GM12878 (cell line): ENCODE measurements around the gene PDIA5.

ENCODE experiments used
- EP300 ChIP-seq, 2 experiments: fragments of 150-350 bp in 1 of 2; IDR thresholded peaks; 2 replicates each; pipeline ENCODE4 v1.6.1; 2011 to 2012; ENCODE audit warnings: low read depth in 2 of 2, low read length in 2 of 2, borderline replicate concordance in 1 of 2, improper control_type of control experiment in 1 of 2, inconsistent platforms in 1 of 2; ENCODE audit not compliant: control insufficient read depth in 1 of 2
- ETV6 ChIP-seq, 2 experiments: fragments of 450-650 bp in 1 of 2; IDR thresholded peaks in 1 of 2; conservative IDR thresholded peaks in 1 of 2; 2 replicates each; pipeline ENCODE4 v1.6.1; 2014; ENCODE audit warnings: antibody characterized with exemption in 1 of 2, borderline replicate concordance in 1 of 2, low read depth in 1 of 2, mild to moderate bottlenecking in 1 of 2, moderate library complexity in 1 of 2
- POLR2A ChIP-seq: IDR thresholded peaks from 2 replicates; pipeline ENCODE4 v1.6.1; 2011; ENCODE audit warnings: low read depth, mild to moderate bottlenecking, low read length
- SMARCA5 ChIP-seq: fragments of 450-650 bp; IDR thresholded peaks from 2 replicates; pipeline ENCODE4 v1.6.1; 2017; ENCODE audit warnings: mild to moderate bottlenecking
- ZNF24 ChIP-seq: fragments of 450-650 bp; IDR thresholded peaks from 2 replicates; pipeline ENCODE4 v1.6.1; 2017; ENCODE audit warnings: antibody characterized with exemption, mild to moderate bottlenecking
- TF ChIP-seq, protein P1 (sequence below), 3 experiments: IDR thresholded peaks in 2 of 3; conservative IDR thresholded peaks in 1 of 3; 2 replicates each; pipeline ENCODE4 v1.5.1; 2011; ENCODE audit warnings: low read depth in 3 of 3, low read length in 3 of 3, mild to moderate bottlenecking in 3 of 3, control low read depth in 2 of 3, moderate library complexity in 2 of 3, inconsistent platforms in 1 of 3, mixed read lengths in 1 of 3; ENCODE audit not compliant: control insufficient read depth in 2 of 3, insufficient read depth in 1 of 3; ENCODE audit errors: extremely low read depth in 1 of 3
- TF ChIP-seq, protein P2 (sequence below): fragments of 450-650 bp; IDR thresholded peaks from 2 replicates; pipeline ENCODE4 v1.6.1; 2017; ENCODE audit warnings: mild to moderate bottlenecking

GRCh38 chr3:123149525-123149924 is 82.7 kb downstream of the PDIA5 start:
- TF ChIP-seq ZNF24 (no peak), SMARCA5 (no peak), POLR2A (no peak), ETV6 (conservative IDR thresholded peaks at IDR 0.05 in 1 of 2, IDR thresholded peaks at IDR 0.05 in 1 of 2; ENCODE audit: borderline replicate concordance in 1 of 2, low read depth in 1 of 2) (no peak), EP300 (IDR thresholded peaks at IDR 0.05; ENCODE audit: borderline replicate concordance in 1 of 2, control insufficient read depth in 1 of 2, low read depth in 2 of 2, low read length in 2 of 2) (no peak)
- TF ChIP-seq, protein P1, sequence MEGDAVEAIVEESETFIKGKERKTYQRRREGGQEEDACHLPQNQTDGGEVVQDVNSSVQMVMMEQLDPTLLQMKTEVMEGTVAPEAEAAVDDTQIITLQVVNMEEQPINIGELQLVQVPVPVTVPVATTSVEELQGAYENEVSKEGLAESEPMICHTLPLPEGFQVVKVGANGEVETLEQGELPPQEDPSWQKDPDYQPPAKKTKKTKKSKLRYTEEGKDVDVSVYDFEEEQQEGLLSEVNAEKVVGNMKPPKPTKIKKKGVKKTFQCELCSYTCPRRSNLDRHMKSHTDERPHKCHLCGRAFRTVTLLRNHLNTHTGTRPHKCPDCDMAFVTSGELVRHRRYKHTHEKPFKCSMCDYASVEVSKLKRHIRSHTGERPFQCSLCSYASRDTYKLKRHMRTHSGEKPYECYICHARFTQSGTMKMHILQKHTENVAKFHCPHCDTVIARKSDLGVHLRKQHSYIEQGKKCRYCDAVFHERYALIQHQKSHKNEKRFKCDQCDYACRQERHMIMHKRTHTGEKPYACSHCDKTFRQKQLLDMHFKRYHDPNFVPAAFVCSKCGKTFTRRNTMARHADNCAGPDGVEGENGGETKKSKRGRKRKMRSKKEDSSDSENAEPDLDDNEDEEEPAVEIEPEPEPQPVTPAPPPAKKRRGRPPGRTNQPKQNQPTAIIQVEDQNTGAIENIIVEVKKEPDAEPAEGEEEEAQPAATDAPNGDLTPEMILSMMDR (IDR thresholded peaks at IDR 0.05 in 2 of 3, conservative IDR thresholded peaks at IDR 0.05 in 1 of 3; ENCODE audit: control insufficient read depth in 2 of 3, extremely low read depth in 1 of 3, insufficient read depth in 1 of 3, low read depth in 3 of 3, low read length in 3 of 3), result no peak
- TF ChIP-seq, protein P2, sequence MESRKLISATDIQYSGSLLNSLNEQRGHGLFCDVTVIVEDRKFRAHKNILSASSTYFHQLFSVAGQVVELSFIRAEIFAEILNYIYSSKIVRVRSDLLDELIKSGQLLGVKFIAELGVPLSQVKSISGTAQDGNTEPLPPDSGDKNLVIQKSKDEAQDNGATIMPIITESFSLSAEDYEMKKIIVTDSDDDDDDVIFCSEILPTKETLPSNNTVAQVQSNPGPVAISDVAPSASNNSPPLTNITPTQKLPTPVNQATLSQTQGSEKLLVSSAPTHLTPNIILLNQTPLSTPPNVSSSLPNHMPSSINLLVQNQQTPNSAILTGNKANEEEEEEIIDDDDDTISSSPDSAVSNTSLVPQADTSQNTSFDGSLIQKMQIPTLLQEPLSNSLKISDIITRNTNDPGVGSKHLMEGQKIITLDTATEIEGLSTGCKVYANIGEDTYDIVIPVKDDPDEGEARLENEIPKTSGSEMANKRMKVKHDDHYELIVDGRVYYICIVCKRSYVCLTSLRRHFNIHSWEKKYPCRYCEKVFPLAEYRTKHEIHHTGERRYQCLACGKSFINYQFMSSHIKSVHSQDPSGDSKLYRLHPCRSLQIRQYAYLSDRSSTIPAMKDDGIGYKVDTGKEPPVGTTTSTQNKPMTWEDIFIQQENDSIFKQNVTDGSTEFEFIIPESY, result no peak
